ENCODE results near the gene SMIM26. TPM values are rescaled to one million over a fixed set of nuclear protein-coding genes. Genes with fewer than 3 reads are reported as not detected.

Gene SMIM26

Small RNAs within 50 kb of the gene (small RNA-seq; reads per million reads assigned to genes)
- not detected for gene RN7SL638P
- gene RNU6ATAC34P = not detected
